OCI-LY1 (cell line): Measurements from ENCODE around the gene ACE.

Source experiments
- H2AFZ ChIP-seq: fragments of 200-600 bp; sonication (generic), shearing (Covaris generic); 2 replicates; pipeline ENCODE4 v1.6.0; 2014; ENCODE audit warnings: antibody characterized with exemption, mild to moderate bottlenecking, low read length
- H3F3A ChIP-seq: fragments of 200-600 bp; sonication (generic), shearing (Covaris generic); 2 replicates; pipeline ENCODE4 v1.6.0; 2014; ENCODE audit warnings: mild to moderate bottlenecking, antibody characterized with exemption, low read length, moderate library complexity; ENCODE audit not compliant: insufficient read depth
- H3K27ac ChIP-seq: fragments of 200-600 bp; sonication (generic); 2 replicates; pipeline ENCODE4 v1.5.1; 2014; ENCODE audit warnings: low read length, mixed run types, mild to moderate bottlenecking, low read depth; ENCODE audit not compliant: poor library complexity, severe bottlenecking
- H3K27me3 ChIP-seq: fragments of 200-600 bp; sonication (generic); 2 replicates; pipeline ENCODE4 v1.6.0; 2014; ENCODE audit warnings: antibody characterized with exemption, mild to moderate bottlenecking, low read length, moderate library complexity; ENCODE audit not compliant: insufficient read depth
- H3K36me3 ChIP-seq: fragments of 200-600 bp; sonication (generic); 2 replicates; pipeline ENCODE4 v1.6.1; 2014; ENCODE audit warnings: mild to moderate bottlenecking, antibody characterized with exemption, low read length, moderate library complexity, mixed read lengths; ENCODE audit not compliant: insufficient read depth
- H3K4me1 ChIP-seq: fragments of 200-600 bp; sonication (generic); 2 replicates; pipeline ENCODE4 v1.5.1; 2014; ENCODE audit warnings: mild to moderate bottlenecking, low read length, moderate library complexity; ENCODE audit not compliant: insufficient read depth, severe bottlenecking
- H3K4me2 ChIP-seq: fragments of 200-600 bp; sonication (generic), shearing (Covaris generic); 2 replicates; pipeline ENCODE4 v1.6.1; 2014; ENCODE audit warnings: low read length
- H3K4me3 ChIP-seq: fragments of 200-600 bp; sonication (generic); 2 replicates; pipeline ENCODE4 v1.5.1; 2014; ENCODE audit warnings: low read length, low read depth, mild to moderate bottlenecking, mixed read lengths; ENCODE audit not compliant: poor library complexity, severe bottlenecking
- H3K79me2 ChIP-seq: fragments of 200-600 bp; shearing (Covaris generic); 2 replicates; pipeline ENCODE4 v1.6.1; 2016; ENCODE audit warnings: mixed run types, low read length, mixed read lengths; ENCODE audit not compliant: insufficient read depth
- H3K9ac ChIP-seq: fragments of 200-600 bp; sonication (generic), shearing (Covaris generic); 2 replicates; pipeline ENCODE4 v1.6.1; 2014; ENCODE audit warnings: mild to moderate bottlenecking, low read length, mixed read lengths
- H3K9me2 ChIP-seq: fragments of 200-600 bp; sonication (generic), shearing (Covaris generic); 2 replicates; pipeline ENCODE4 v1.6.1; 2014; ENCODE audit warnings: low read depth, mild to moderate bottlenecking, low read length, mixed read lengths
- H3K9me3 ChIP-seq: fragments of 200-600 bp; shearing (Covaris generic); 2 replicates; pipeline ENCODE4 v1.6.1; 2014; ENCODE audit warnings: low read length, mixed read lengths
- H4K20me1 ChIP-seq: fragments of 200-600 bp; sonication (generic), shearing (Covaris generic); 2 replicates; pipeline ENCODE4 v1.6.0; 2016; ENCODE audit warnings: mild to moderate bottlenecking, low read length; ENCODE audit not compliant: insufficient read depth
- EZH2 ChIP-seq: fragments of 200-600 bp; sonication (generic), shearing (Covaris generic); IDR thresholded peaks from 2 replicates; pipeline ENCODE4 v1.8.0; 2017; ENCODE audit warnings: borderline replicate concordance, mixed run types, mild to moderate bottlenecking, antibody characterized with exemption, low read length, moderate library complexity, mixed read lengths
- TF ChIP-seq, protein P1 (sequence below): fragments of 200-600 bp; sonication (generic), shearing (Covaris generic); IDR thresholded peaks from 2 replicates; pipeline ENCODE4 v1.5.1; 2017; ENCODE audit warnings: mild to moderate bottlenecking, antibody characterized with exemption, low read length, moderate library complexity, mixed read lengths

Gene ACE

DNA sequence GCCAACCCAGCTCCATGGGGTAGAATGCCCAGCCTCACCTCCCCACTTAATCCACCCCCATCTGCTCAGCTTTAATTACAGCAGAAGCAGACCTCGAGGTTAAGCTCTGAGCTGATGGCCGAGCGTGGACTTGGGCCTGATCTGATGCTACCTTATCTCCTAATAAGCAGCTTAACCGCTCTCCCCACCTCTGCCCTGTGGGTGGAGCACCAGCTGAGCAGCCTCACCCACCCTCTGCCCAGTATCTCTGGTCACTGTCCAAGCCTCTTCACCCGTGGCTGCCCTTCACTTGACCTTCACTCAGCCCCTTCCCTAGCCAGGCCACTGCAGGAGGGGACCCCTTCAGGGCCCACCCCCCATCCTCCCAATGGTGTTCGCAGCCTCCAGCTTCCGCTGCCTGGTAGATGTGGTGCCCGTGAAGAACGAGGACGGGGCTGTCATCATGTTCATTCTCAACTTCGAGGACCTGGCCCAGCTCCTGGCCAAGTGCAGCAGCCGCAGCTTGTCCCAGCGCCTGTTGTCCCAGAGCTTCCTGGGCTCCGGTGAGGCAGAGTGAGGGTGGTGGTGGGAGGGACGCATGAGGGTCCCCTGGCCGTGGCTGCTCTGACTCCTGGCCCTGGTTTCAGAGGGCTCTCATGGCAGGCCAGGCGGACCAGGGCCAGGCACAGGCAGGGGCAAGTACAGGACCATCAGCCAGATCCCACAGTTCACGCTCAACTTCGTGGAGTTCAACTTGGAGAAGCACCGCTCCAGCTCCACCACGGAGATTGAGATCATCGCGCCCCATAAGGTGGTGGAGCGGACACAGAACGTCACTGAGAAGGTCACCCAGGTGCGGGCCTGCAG lies 53.1 kb downstream of the ACE start:
- H3K79me2 ChIP-seq, result no peaks in the 10 kb centered on the region
- H3K36me3 ChIP-seq, result no peaks in the 10 kb centered on the region
- TF ChIP-seq, protein P1, sequence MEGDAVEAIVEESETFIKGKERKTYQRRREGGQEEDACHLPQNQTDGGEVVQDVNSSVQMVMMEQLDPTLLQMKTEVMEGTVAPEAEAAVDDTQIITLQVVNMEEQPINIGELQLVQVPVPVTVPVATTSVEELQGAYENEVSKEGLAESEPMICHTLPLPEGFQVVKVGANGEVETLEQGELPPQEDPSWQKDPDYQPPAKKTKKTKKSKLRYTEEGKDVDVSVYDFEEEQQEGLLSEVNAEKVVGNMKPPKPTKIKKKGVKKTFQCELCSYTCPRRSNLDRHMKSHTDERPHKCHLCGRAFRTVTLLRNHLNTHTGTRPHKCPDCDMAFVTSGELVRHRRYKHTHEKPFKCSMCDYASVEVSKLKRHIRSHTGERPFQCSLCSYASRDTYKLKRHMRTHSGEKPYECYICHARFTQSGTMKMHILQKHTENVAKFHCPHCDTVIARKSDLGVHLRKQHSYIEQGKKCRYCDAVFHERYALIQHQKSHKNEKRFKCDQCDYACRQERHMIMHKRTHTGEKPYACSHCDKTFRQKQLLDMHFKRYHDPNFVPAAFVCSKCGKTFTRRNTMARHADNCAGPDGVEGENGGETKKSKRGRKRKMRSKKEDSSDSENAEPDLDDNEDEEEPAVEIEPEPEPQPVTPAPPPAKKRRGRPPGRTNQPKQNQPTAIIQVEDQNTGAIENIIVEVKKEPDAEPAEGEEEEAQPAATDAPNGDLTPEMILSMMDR, result no peak
- TF ChIP-seq EZH2, result no peak
- H3F3A ChIP-seq, result no peaks in the 10 kb centered on the region
- H3K4me2 ChIP-seq, result no peak overlapping the region
- no peak overlapping the region for H3K4me3 ChIP-seq
- H2AFZ ChIP-seq, result no peak overlapping the region
- H3K9ac ChIP-seq, result no peak overlapping the region
- H3K27me3 ChIP-seq, result no peaks in the 10 kb centered on the region
- no peaks in the 10 kb centered on the region for H3K9me2 ChIP-seq
- no peak overlapping the region for H3K27ac ChIP-seq
- no peaks in the 10 kb centered on the region for H4K20me1 ChIP-seq
- no peaks in the 10 kb centered on the region for H3K4me1 ChIP-seq
- no peaks in the 10 kb centered on the region for H3K9me3 ChIP-seq

DNA sequence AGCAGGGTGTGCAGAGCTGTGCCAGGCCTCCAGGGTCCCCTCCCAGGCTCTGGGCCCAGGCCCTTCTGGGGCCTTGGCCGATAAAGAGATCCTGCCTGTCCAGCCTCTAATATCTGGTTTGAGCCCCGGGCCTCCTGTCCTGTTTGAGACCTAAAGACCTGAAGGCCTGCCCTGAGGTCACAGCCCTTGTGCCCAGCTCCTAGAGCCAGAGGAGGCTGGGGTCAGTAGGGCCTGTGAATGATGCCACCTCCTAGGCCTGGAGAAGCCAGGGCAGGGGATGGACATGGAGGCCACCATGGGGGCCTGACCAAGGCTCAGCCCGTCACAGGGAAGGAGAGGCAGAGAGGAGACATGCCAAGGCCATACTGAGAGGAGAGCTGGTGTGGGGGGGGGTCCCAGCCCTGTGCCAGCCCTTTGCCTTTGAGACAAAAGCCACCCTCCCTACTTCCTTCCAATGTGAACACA lies 53.7 kb downstream of the ACE start:
- no peak overlapping the region for H3K4me3 ChIP-seq
- no peak overlapping the region for H3K4me2 ChIP-seq
- H3K79me2 ChIP-seq, result no peaks in the 10 kb centered on the region
- no peak overlapping the region for H3K27ac ChIP-seq
- no peaks in the 10 kb centered on the region for H3K4me1 ChIP-seq
- H3F3A ChIP-seq, result no peaks in the 10 kb centered on the region
- no peaks in the 10 kb centered on the region for H4K20me1 ChIP-seq
- H3K9me2 ChIP-seq, result no peaks in the 10 kb centered on the region
- H3K9ac ChIP-seq, result no peak overlapping the region
- no peaks in the 10 kb centered on the region for H3K36me3 ChIP-seq
- no peaks in the 10 kb centered on the region for H3K9me3 ChIP-seq
- H2AFZ ChIP-seq, result no peak overlapping the region
- no peaks in the 10 kb centered on the region for H3K27me3 ChIP-seq
- no peak for TF ChIP-seq EZH2
- TF ChIP-seq, protein P1, result no peak

DNA sequence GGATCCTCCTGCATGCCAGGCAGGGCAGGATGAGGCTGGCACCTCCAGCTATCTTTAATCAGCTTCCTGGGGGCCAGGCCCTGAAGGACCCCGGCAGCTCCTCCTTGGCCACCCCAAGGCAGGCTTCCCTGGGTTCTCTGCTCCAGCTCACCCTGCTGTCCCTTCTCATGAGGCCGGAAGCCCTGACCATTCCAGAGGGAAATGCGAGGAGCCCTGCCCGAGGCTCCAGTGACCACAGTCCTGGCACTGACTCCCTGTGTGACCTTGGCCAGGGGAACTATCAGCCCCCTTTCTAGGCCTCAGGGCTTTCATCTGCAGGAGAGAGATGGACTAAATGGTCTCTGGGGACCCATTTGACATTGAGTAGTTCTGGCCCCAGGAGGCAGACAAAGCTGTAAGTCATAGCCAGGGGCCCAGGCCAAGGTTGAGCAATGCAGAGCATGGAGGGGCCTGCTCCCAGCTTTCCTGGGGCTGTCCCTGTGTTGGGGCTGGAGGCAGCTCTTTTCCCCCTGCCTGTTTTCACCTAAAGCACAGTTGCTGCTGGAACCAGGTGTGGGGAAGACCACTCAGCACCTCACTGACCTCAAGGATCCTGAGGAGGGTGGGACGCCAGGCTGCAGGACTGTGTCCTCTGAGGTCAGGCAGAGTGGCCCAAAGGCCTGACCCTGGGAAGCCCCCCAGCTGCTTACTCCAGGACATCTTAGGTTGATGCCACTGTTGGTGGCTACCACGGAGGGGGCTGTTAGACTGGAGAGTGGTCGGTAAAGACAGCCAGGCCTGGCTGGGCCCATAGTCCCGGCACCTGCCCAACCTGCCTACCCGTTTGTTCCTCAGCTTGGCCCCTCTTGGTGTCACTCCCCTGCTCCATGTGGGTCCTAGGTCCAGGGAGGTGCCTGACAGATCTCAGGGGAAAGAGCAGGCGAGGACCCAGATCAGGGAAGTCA lies 54.4 kb downstream of the ACE start:
- Histone ChIP-seq H4K20me1 (no peaks in the 10 kb centered on the region), H3K27ac (no peak overlapping the region), H3K4me2 (no peak overlapping the region), H3K27me3 (no peaks in the 10 kb centered on the region), H2AFZ (no peak overlapping the region), H3F3A (no peaks in the 10 kb centered on the region), H3K9me3 (no peaks in the 10 kb centered on the region), H3K79me2 (no peaks in the 10 kb centered on the region), H3K4me3 (no peak overlapping the region), H3K4me1 (no peaks in the 10 kb centered on the region), H3K9ac (no peak overlapping the region), H3K36me3 (no peaks in the 10 kb centered on the region), H3K9me2 (no peaks in the 10 kb centered on the region)
- no peak for TF ChIP-seq EZH2
- TF ChIP-seq, protein P1, result no peak
